HCT116 (cell line): Measurements from ENCODE around the gene SPHKAP. TPM values are rescaled to one million over a fixed set of nuclear protein-coding genes. Genes with fewer than 3 reads are reported as not detected.

Experiments used
- ATAC-seq: fragments of 200-7000 bp; cut with Tn5 transposase; 2 replicates; pipeline ENCODE4 v1.9.1; 2020; ENCODE audit warnings: mild to moderate bottlenecking, moderate library complexity
- BruUV-seq: library from RNA; stranded (reverse); fragments of 400-500 nt; replicated peaks from 2 replicates; lab custom pipeline; 2021; lab: Mats Ljungman, UMichigan
- CTCF ChIA-PET: fragments of 300-600 bp; sonication (Branson Sonifier 250); formaldehyde crosslinking; loops from one replicate; lab custom pipeline; 2021; ENCODE audit warnings: antibody characterized with exemption; lab: Charles Lee
- POLR2A ChIA-PET: fragments of 300-600, 350-600 bp; sonication (Branson Sonifier 250); formaldehyde crosslinking; loops from one replicate; lab custom pipeline; 2021; ENCODE audit warnings: antibody characterized with exemption; lab: Charles Lee
- RAD21 ChIA-PET, 2 experiments: fragments of 300-600 bp; sonication (Branson Sonifier 250); formaldehyde crosslinking; loops; one replicate each; lab custom pipeline; 2023; ENCODE audit warnings: low total read pairs in 2 of 2; ENCODE audit not compliant: uncharacterized antibody in 2 of 2, unreplicated experiment in 2 of 2, low non-redundant PET in 1 of 2; lab: Charles Lee
- DNase-seq: peaks from one replicate; pipeline ENCODE4 v3.0.0-alpha.2; 2010; ENCODE audit warnings: low read depth, low spot score
- H2AFZ ChIP-seq: fragments of 200-600 bp; shearing (Covaris generic), sonication (generic); 2 replicates; pipeline ENCODE4 v1.6.1; 2017; ENCODE audit warnings: low read depth, mixed run types, mixed read lengths, antibody characterized with exemption, low read length; ENCODE audit not compliant: poor library complexity, severe bottlenecking
- H3K27ac ChIP-seq: 2 replicates; pipeline ENCODE4 v1.5.1; 2012; ENCODE audit warnings: low read depth, low read length
- H3K27me3 ChIP-seq: fragments of 200-600 bp; sonication (generic); 2 replicates; pipeline ENCODE4 v1.6.1; 2016; ENCODE audit warnings: mixed run types, low read length, mixed read lengths; ENCODE audit not compliant: insufficient read depth
- H3K36me3 ChIP-seq, 2 experiments: fragments of 200-500 bp in 1 of 2; fragments of 200-600 bp in 1 of 2; sonication (Bioruptor generic) in 1 of 2; sonication (generic) in 1 of 2; 2 replicates each; pipeline versions ENCODE4 v1.5.1 to v1.6.1; 2014 to 2016; ENCODE audit warnings: low read length in 2 of 2, inconsistent platforms in 1 of 2, mixed read lengths in 1 of 2, mixed run types in 1 of 2; ENCODE audit not compliant: insufficient read depth in 2 of 2, control insufficient read depth in 1 of 2
- H3K4me1 ChIP-seq, 2 experiments: fragments of 200-600 bp in 1 of 2; sonication (generic) in 1 of 2; 2 replicates each; pipeline versions ENCODE4 v1.5.1 to v1.6.1; 2012 to 2017; ENCODE audit warnings: low read length in 2 of 2, inconsistent platforms in 1 of 2, mild to moderate bottlenecking in 1 of 2, mixed read lengths in 1 of 2, mixed run types in 1 of 2, moderate library complexity in 1 of 2; ENCODE audit not compliant: insufficient read depth in 2 of 2, control insufficient read depth in 1 of 2
- H3K4me2 ChIP-seq: fragments of 200-600 bp; sonication (generic); 2 replicates; pipeline ENCODE4 v1.6.1; 2017; ENCODE audit warnings: mixed run types, low read length, mixed read lengths
- H3K4me3 ChIP-seq, 2 experiments: fragments of 200-600 bp in 1 of 2; sonication (generic) in 1 of 2; replicated peaks in 1 of 2; 2 replicates each; pipeline ENCODE4 v1.5.1; 2011 to 2016; ENCODE audit warnings: low read length in 2 of 2, control low read depth in 1 of 2, low read depth in 1 of 2, mild to moderate bottlenecking in 1 of 2, mixed read lengths in 1 of 2, mixed run types in 1 of 2
- H3K79me2 ChIP-seq: fragments of 200-600 bp; sonication (generic); 2 replicates; pipeline ENCODE4 v1.6.1; 2017; ENCODE audit warnings: mild to moderate bottlenecking, mixed run types, low read length, moderate library complexity, mixed read lengths; ENCODE audit not compliant: insufficient read depth
- H3K9ac ChIP-seq: fragments of 200-600 bp; sonication (generic); 2 replicates; pipeline ENCODE4 v1.6.1; 2016; ENCODE audit warnings: low read length, mixed read lengths
- H3K9me2 ChIP-seq: fragments of 200-600 bp; sonication (generic), shearing (Covaris generic); 2 replicates; pipeline ENCODE4 v1.6.1; 2017; ENCODE audit warnings: mixed run types, mild to moderate bottlenecking, moderate library complexity; ENCODE audit not compliant: insufficient read depth
- H3K9me3 ChIP-seq, 2 experiments: fragments of 200-500 bp in 1 of 2; fragments of 200-600 bp in 1 of 2; sonication (Bioruptor generic) in 1 of 2; sonication (generic) in 1 of 2; 2 replicates each; pipeline ENCODE4 v1.6.1; 2014 to 2017; ENCODE audit warnings: low read length in 2 of 2, mixed read lengths in 2 of 2, inconsistent platforms in 1 of 2, low read depth in 1 of 2, mild to moderate bottlenecking in 1 of 2, mixed run types in 1 of 2, moderate library complexity in 1 of 2; ENCODE audit not compliant: control insufficient read depth in 1 of 2, insufficient read depth in 1 of 2
- H4K20me1 ChIP-seq: fragments of 200-600 bp; sonication (generic), shearing (Covaris generic); 2 replicates; pipeline ENCODE4 v1.6.1; 2017; ENCODE audit warnings: mixed run types, mild to moderate bottlenecking, moderate library complexity; ENCODE audit not compliant: insufficient read depth
- CBX3 ChIP-seq: IDR thresholded peaks from 2 replicates; pipeline ENCODE4 v1.6.1; 2012; ENCODE audit warnings: low read depth
- EGR1 ChIP-seq: IDR thresholded peaks from 2 replicates; pipeline ENCODE4 v1.6.1; 2012; ENCODE audit warnings: low read depth
- EZH2 ChIP-seq: fragments of 200-600 bp; sonication (generic); IDR thresholded peaks from 2 replicates; pipeline ENCODE4 v1.6.1; 2017; ENCODE audit warnings: antibody characterized with exemption, mixed run types
- EZH2phosphoT487 ChIP-seq: fragments of 200-600 bp; IDR thresholded peaks from 2 replicates; pipeline ENCODE4 v1.6.1; 2018; ENCODE audit warnings: antibody characterized with exemption, borderline replicate concordance
- FOSL1 ChIP-seq: IDR thresholded peaks from 2 replicates; pipeline ENCODE4 v1.6.1; 2012; ENCODE audit warnings: low read depth
- JUND ChIP-seq: IDR thresholded peaks from 2 replicates; pipeline ENCODE4 v1.6.1; 2012
- RAD21 ChIP-seq: IDR thresholded peaks from 2 replicates; pipeline ENCODE4 v1.6.1; 2012; ENCODE audit warnings: low read depth, mild to moderate bottlenecking
- SIN3A ChIP-seq: IDR thresholded peaks from 2 replicates; pipeline ENCODE4 v1.6.1; 2012; ENCODE audit warnings: low read depth
- SP1 ChIP-seq: IDR thresholded peaks from 2 replicates; pipeline ENCODE4 v1.6.1; 2012; ENCODE audit warnings: low read depth
- TCF7L2 ChIP-seq: IDR thresholded peaks from 2 replicates; pipeline ENCODE4 v1.7.0; 2011; ENCODE audit warnings: borderline replicate concordance, inconsistent platforms; ENCODE audit not compliant: insufficient read depth, insufficient read length; ENCODE audit errors: extremely low read depth
- YY1 ChIP-seq: IDR thresholded peaks from 2 replicates; pipeline ENCODE4 v1.6.1; 2011; ENCODE audit warnings: low read length, low read depth, moderate library complexity, mild to moderate bottlenecking; ENCODE audit not compliant: insufficient replicate concordance; ENCODE audit errors: extremely low read depth
- intact Hi-C: fragments of 100-400 bp; cut with micrococcal nuclease; formaldehyde crosslinking; loops from 2 replicates; pipeline ENCODE4 v1.10.0; 2022
- total RNA-seq: library from RNA; stranded (reverse); gene quantifications from one replicate; pipeline ENCODE4 v1.2.1, GENCODE V29; 2021; ENCODE audit not compliant: unreplicated experiment
- TF ChIP-seq, protein P1 (sequence below): IDR thresholded peaks from 2 replicates; pipeline ENCODE4 v1.6.1; 2012; ENCODE audit warnings: low read depth
- TF ChIP-seq, protein P2 (sequence below), 3 experiments: fragments of 200-600 bp in 1 of 3; sonication (generic) in 1 of 3; IDR thresholded peaks in 2 of 3; conservative IDR thresholded peaks in 1 of 3; 2 replicates each; pipeline ENCODE4 v1.5.1; 2012 to 2017; ENCODE audit warnings: low read depth in 2 of 3, low read length in 2 of 3, antibody characterized with exemption in 1 of 3, borderline replicate concordance in 1 of 3, control low read depth in 1 of 3, mild to moderate bottlenecking in 1 of 3, mixed read lengths in 1 of 3, mixed run types in 1 of 3, moderate library complexity in 1 of 3; ENCODE audit not compliant: insufficient read depth in 1 of 3
- TF ChIP-seq, protein P3 (sequence below): IDR thresholded peaks from 2 replicates; pipeline ENCODE4 v1.6.1; 2012
- TF ChIP-seq, protein P4 (sequence below): IDR thresholded peaks from 2 replicates; pipeline ENCODE4 v1.6.1; 2011; ENCODE audit warnings: mild to moderate bottlenecking, low read length, moderate library complexity; ENCODE audit not compliant: insufficient replicate concordance; ENCODE audit errors: extremely low read depth

SPHKAP gene
- total RNA-seq, 1 experiment from 2014 or later: not detected

DNA sequence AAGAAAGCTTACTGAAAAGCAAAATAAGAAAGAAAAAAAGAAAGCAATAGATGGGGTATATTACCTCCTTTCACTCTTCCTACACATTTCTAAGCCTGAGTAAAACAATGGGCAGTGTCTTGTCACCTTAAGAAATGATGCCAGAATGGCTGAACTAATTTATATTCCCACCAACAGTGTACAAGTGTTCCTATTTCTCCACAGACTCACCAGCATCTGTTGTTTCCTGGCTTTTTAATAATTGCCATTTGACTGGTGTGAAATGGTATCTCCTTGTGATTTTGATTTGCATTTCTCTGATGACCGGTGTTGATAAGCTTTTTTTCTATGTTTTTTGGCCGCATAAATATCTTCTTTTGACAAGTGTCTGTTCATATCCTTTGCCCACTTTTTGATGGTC is 98.4 kb downstream of the SPHKAP start (continued):
- TF ChIP-seq TCF7L2: no peak
- no peak for TF ChIP-seq FOSL1
- no peak for TF ChIP-seq JUND
- no peak for TF ChIP-seq CBX3
- TF ChIP-seq SP1: no peak

DNA sequence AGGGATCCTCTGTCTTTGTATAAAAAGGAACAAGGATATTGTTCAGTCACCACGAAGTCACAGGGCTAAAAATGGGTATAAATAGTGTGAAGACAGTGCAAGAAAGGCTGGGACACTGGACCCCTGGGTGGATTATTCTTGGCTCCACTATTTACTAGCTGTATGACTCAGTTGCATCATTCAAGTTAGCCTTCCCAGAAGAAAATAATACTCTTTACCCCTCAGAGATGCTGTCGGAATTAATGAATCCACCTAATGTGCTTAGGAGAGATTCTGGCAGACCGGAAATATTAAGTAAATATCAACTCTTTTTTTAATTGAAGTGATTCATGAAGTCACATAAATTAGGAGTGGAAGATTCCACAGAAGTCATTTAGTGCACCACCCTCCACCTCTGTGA is 98.9 kb downstream of the SPHKAP start:
- no peak for ATAC-seq
- no peaks in the 10 kb centered on the region for H3K9me3 ChIP-seq
- POLR2A ChIA-PET: no interaction called here
- CTCF ChIA-PET: no interaction called here
- BruUV-seq: no TSS peak
- no peak overlapping the region for H3K27ac ChIP-seq
- H2AFZ ChIP-seq: no peak overlapping the region
- TF ChIP-seq, protein P1, sequence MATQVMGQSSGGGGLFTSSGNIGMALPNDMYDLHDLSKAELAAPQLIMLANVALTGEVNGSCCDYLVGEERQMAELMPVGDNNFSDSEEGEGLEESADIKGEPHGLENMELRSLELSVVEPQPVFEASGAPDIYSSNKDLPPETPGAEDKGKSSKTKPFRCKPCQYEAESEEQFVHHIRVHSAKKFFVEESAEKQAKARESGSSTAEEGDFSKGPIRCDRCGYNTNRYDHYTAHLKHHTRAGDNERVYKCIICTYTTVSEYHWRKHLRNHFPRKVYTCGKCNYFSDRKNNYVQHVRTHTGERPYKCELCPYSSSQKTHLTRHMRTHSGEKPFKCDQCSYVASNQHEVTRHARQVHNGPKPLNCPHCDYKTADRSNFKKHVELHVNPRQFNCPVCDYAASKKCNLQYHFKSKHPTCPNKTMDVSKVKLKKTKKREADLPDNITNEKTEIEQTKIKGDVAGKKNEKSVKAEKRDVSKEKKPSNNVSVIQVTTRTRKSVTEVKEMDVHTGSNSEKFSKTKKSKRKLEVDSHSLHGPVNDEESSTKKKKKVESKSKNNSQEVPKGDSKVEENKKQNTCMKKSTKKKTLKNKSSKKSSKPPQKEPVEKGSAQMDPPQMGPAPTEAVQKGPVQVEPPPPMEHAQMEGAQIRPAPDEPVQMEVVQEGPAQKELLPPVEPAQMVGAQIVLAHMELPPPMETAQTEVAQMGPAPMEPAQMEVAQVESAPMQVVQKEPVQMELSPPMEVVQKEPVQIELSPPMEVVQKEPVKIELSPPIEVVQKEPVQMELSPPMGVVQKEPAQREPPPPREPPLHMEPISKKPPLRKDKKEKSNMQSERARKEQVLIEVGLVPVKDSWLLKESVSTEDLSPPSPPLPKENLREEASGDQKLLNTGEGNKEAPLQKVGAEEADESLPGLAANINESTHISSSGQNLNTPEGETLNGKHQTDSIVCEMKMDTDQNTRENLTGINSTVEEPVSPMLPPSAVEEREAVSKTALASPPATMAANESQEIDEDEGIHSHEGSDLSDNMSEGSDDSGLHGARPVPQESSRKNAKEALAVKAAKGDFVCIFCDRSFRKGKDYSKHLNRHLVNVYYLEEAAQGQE: no peak
- TF ChIP-seq EGR1 (no peak), TCF7L2 (no peak), EZH2 (no peak), YY1 (no peak), SIN3A (no peak), EZH2phosphoT487 (no peak), RAD21 (no peak), JUND (no peak), FOSL1 (no peak)
- TF ChIP-seq, protein P2, sequence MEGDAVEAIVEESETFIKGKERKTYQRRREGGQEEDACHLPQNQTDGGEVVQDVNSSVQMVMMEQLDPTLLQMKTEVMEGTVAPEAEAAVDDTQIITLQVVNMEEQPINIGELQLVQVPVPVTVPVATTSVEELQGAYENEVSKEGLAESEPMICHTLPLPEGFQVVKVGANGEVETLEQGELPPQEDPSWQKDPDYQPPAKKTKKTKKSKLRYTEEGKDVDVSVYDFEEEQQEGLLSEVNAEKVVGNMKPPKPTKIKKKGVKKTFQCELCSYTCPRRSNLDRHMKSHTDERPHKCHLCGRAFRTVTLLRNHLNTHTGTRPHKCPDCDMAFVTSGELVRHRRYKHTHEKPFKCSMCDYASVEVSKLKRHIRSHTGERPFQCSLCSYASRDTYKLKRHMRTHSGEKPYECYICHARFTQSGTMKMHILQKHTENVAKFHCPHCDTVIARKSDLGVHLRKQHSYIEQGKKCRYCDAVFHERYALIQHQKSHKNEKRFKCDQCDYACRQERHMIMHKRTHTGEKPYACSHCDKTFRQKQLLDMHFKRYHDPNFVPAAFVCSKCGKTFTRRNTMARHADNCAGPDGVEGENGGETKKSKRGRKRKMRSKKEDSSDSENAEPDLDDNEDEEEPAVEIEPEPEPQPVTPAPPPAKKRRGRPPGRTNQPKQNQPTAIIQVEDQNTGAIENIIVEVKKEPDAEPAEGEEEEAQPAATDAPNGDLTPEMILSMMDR (IDR thresholded peaks at IDR 0.05 in 2 of 3, conservative IDR thresholded peaks at IDR 0.05 in 1 of 3; ENCODE audit: borderline replicate concordance in 1 of 3, insufficient read depth in 1 of 3, low read depth in 2 of 3, low read length in 2 of 3): no peak
- TF ChIP-seq, protein P3, sequence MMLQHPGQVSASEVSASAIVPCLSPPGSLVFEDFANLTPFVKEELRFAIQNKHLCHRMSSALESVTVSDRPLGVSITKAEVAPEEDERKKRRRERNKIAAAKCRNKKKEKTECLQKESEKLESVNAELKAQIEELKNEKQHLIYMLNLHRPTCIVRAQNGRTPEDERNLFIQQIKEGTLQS: no peak
- TF ChIP-seq, protein P4, sequence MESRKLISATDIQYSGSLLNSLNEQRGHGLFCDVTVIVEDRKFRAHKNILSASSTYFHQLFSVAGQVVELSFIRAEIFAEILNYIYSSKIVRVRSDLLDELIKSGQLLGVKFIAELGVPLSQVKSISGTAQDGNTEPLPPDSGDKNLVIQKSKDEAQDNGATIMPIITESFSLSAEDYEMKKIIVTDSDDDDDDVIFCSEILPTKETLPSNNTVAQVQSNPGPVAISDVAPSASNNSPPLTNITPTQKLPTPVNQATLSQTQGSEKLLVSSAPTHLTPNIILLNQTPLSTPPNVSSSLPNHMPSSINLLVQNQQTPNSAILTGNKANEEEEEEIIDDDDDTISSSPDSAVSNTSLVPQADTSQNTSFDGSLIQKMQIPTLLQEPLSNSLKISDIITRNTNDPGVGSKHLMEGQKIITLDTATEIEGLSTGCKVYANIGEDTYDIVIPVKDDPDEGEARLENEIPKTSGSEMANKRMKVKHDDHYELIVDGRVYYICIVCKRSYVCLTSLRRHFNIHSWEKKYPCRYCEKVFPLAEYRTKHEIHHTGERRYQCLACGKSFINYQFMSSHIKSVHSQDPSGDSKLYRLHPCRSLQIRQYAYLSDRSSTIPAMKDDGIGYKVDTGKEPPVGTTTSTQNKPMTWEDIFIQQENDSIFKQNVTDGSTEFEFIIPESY: no peak
- TF ChIP-seq, all 23 proteins: peak for 0
- DNase-seq: no peak
- Histone ChIP-seq H4K20me1 (no peaks in the 10 kb centered on the region), H3K27me3 (no peaks in the 10 kb centered on the region), H3K4me3 (no peak overlapping the region), H3K4me2 (no peak overlapping the region), H3K9me2 (no peaks in the 10 kb centered on the region), H3K9ac (no peak overlapping the region), H3K36me3 (no peaks in the 10 kb centered on the region), H3K79me2 (no peaks in the 10 kb centered on the region), H3K4me1 (no peaks in the 10 kb centered on the region)
- intact Hi-C loops: no loop called here
- RAD21 ChIA-PET: interaction anchor here in 1 of 2 experiments (0.7 kb wide), 1 partner anchor 73 kb away, joined by 3 read pairs; no protein-coding TSS in a partner anchor
